GM18519 (cell line): ENCODE results near the gene UVRAG.
"Not testable (repeated sequence)": the region's sequence is repeated elsewhere in the genome, so short reads cannot be mapped to it uniquely, and the experiment has no call there.

Experiments
- ATAC-seq: cut with Tn5 transposase; IDR thresholded peaks from one replicate; pipeline ENCODE4 v1.9.1; 2021; ENCODE audit warnings: mild to moderate bottlenecking, moderate library complexity; ENCODE audit not compliant: unreplicated experiment, low FRiP score

UVRAG gene

DNA sequence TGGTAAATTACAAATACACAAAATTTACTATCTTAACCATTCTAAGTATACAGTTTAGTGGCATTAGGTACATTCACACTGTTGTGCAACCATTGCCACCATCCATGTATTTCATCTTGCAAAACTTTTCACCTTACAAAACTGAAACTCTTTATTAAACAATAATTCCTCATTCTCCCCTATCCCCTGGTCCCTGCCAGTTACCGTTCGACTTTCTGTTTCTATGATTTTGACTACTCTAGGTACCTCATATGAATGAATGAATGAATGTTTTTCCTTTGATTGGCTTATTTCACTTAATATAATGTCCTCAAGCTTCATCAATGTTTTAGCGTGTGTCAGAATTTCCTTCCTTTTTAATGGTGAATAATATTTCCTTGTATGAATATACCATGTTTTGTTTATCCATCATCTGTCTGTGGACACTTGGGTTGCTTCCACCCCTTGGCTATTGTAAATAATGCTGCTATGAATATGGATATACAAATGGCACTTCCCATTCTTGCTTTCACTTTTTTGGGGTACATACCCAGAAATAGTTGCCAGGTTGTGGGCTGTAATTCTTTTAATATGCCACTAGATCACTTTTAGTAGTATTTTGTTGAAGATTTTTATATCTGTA, 93.0 kb downstream of the UVRAG start:
- ATAC-seq, result no peak

- ATAC-seq, result no peak
Observed at GRCh38 chr11:75910426-75911145, 95.6 kb downstream of the UVRAG start.

DNA sequence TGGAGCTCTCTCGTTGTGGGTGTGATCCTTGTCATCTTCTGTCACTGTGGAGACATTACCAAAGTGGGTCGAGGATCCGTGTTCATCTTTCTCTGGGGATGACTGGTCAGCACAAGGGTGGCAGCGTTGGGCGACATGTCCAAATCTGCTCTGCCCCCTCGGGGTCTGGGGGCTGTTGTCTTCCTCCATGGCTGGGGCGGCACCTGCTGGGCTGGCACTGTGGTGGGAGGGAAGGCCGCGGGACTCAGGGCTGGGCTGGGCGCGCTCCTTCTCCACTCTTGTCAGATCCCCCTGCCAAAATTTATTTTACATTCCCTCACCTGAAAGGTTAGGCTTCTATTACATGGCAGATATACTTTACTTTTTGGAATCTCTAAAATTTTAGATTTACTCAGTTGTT, 96.4 kb downstream of the UVRAG start:
- ATAC-seq, result no peak

DNA sequence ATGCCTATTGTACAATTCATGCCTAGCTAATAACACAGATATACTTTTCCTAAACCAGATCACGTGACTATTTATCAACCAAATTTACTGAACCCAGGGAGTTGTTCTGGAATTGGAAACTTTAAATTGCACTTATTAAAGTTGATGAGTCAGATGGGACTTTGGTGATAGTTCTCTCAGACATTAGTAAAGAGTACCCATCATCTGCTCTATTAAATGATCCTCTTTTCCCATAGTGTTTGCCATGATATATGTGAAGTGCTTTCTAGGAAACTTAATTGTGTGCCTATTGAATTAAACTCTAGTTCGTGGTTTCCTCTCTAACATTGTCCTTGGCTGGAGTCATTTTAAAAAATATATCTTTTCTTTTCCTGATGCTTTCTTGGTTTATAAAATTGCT, 99.0 kb downstream of the UVRAG start:
- ATAC-seq, result no peak

DNA sequence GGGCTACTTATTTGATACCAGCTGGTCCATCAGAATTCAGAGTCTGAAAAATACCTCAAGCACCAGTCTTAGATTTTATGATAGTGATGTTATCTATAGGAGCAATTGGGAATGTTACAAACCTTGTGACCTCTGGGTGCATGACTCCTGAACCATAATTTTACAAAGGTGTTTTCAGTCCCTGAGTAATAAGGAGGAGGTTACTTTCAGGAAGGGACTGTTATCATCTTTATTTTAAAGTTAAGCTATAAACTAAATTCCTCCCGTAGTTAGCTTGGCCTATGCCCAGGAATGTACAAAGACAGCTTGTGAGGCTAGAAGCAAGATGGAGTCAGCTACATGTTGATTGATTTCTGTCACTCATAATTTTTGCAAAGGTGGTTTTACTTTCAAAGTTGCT, 101.9 kb downstream of the UVRAG start:
- ATAC-seq, result no peak

GRCh38 chr11:75918331-75918730, 103.3 kb downstream of the UVRAG start:
- no peak for ATAC-seq

DNA sequence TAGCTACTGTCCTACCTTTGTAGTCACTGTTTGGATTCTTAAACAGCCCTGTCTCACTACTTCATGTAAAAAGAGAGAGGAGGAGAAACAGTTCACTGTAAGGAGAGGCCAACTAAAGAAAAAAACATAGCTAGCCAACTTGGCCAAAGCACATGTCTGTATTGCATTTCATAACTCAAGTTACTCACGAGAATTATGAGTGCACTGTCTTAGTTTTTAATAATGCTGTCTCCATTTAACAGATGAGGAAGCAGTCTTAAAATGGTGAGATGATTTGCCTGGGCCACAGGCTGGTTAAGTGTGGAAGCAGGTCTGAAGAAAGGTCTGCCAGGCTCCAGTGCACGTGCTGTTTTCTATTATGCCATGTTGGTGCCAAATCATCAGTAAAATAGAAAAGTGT, 104.5 kb downstream of the UVRAG start:
- no peak for ATAC-seq

GRCh38 chr11:75920848-75921247, 105.8 kb downstream of the UVRAG start:
- no peak for ATAC-seq

DNA sequence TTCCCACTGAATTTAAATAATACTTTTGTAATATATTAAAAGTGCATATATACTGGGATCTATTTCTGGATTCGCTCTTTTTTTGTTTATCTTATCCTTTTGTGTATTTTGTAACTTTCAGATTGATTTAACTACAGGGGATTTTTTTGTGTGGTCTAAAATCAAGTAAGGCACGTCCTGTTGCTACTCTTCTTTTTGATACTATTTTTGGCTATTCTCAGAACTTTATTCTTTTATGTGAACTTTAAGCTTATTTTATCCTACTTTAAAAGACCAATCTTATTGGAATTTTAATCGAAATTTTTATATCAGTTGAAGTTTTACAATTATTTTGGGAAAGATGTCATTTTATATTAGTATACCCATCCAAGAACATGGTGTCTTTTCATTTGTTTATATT, 106.8 kb downstream of the UVRAG start:
- ATAC-seq, result no peak

GRCh38 chr11:75924966-75925784, 110.2 kb downstream of the UVRAG start:
- ATAC-seq, result no peak

- no peak for ATAC-seq
Observed at GRCh38 chr11:75925785-75926164, 110.8 kb downstream of the UVRAG start.

GRCh38 chr11:75929706-75930105, 114.7 kb downstream of the UVRAG start:
- no peak for ATAC-seq

DNA sequence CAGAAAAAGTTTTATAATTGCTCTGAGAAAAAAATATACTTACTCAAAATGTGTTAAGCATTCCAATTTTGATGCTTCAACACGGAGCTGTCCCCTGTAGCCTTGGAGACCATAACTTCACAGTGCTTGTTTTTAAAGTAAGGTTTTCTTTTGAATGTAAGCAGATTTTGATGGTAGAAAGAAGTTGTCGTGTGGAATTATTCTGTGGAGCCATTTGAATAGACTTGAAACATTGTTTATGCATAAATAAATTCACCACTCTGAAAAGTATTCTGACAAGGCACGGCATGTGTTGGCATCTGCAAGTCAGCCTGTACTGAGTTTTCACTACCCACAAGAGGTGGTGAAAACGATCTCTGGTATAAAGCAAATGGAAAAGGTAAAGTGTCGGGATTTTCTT, 115.5 kb downstream of the UVRAG start:
- ATAC-seq, result no peak

- no peak for ATAC-seq
Observed at GRCh38 chr11:75931124-75931523, 116.1 kb downstream of the UVRAG start.

DNA sequence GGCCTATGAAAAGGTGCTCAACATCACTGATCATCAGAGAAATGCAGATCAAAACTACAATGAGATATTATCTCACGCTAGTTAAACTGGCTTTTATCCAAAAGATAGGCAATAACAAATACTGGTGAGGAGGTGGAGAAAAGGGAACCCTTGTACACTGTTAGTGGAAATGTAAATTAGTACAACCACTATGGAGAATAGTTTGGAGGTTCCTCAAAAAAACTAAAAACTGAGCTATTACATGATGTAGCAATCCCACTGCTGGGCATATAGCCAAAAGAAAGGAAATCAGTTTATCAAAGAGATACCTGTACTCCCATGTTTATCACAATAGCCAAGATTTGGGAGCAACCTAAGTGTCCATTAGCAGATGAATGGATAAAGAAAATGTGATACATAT, 118.7 kb downstream of the UVRAG start:
- ATAC-seq, result not testable (repeated sequence)

DNA sequence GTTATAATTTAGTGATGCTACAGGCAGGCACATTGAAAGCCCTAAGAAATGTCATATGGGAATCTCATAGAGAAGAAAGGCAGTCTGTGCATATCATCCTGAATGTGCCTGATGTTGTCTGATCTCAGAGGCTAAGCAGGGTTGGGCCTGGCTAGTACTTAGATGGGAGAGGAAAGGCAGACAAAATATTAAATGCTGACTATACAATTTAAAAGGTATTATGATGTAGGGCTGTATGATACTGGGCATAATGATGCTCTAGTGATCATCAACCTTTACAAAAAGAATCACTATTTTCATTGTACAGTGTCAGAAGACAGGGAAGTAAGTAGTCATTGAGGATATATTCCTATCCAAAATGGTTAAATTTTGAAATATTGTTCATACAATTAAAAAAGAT, 119.8 kb downstream of the UVRAG start:
- ATAC-seq, result no peak

GRCh38 chr11:75938543-75938942, 123.5 kb downstream of the UVRAG start:
- no peak for ATAC-seq

- ATAC-seq, result no peak
Observed at GRCh38 chr11:75939516-75939915, 124.5 kb downstream of the UVRAG start.

GRCh38 chr11:75939992-75940391, 125.0 kb downstream of the UVRAG start:
- ATAC-seq, result no peak

- ATAC-seq, result no peak
Observed at GRCh38 chr11:75940911-75941310, 125.9 kb downstream of the UVRAG start.

DNA sequence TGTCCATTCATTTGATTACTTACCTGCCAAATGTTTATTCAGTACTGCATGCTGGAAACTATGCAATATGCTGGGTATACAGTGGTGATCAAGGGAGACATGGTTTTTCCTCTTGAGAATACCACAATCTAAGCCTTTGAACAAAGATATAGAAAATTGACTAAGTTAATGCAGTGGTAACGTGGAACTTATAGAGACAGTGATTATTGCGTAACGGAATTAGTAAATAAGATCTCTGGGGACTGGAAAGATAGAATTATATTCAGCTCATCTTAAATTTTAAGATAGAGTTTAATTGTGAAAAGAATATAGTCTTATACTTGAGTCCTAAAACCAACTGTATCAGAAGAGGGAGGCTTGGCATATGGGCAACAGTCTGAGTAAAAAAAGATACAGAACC, 129.5 kb downstream of the UVRAG start:
- ATAC-seq, result no peak

- no peak for ATAC-seq
Observed at GRCh38 chr11:75945446-75945845, 130.4 kb downstream of the UVRAG start.
